Activated CD8-positive, alpha-beta memory T cell treated with anti-CD3 and anti-CD28 coated beads, Interleukin-2, amount 50 U/mL, for 1 hour (primary cell): Measurements from ENCODE around the gene FAM78A.

ENCODE experiments used
- DNase-seq: peaks from one replicate; pipeline ENCODE4 v3.0.0-alpha.2; 2020; ENCODE audit errors: extremely low read depth

Gene FAM78A, protein sequence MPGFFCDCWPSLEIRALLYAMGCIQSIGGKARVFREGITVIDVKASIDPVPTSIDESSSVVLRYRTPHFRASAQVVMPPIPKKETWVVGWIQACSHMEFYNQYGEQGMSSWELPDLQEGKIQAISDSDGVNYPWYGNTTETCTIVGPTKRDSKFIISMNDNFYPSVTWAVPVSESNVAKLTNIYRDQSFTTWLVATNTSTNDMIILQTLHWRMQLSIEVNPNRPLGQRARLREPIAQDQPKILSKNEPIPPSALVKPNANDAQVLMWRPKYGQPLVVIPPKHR

GRCh38 chr9:131276094-131276888, at the start of gene FAM78A:
Gene FAM78A, minus strand, starts transcription at chr9:131276510. Its CDS starts 331 bp downstream, at chr9:131276179.
- DNase-seq: no peak

- no peak for DNase-seq
Observed at GRCh38 chr9:131324736-131325679, 48.7 kb upstream of the FAM78A start.

DNA sequence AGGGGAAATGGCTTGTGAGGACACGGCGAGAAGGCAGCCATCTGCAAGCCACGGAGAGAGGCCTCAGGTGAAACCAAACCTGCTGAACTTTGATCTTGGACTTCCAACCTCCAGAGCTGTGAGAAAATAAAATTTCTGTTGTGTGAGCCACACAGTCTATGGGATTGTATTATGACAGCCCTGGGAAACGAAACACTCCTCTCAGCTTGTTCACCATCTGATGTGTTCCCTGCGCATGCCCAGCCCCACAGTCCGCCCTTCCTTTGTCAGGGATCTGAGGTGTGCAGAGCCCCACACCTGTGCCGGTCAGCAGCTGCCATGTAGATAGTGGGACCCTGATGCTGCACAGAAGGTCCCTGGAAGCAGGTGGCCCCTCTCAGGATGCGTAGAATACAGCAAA, 47.3 kb upstream of the FAM78A start:
- DNase-seq: no peak

- DNase-seq: no peak
Observed at GRCh38 chr9:131320031-131320685, 43.8 kb upstream of the FAM78A start.

DNA sequence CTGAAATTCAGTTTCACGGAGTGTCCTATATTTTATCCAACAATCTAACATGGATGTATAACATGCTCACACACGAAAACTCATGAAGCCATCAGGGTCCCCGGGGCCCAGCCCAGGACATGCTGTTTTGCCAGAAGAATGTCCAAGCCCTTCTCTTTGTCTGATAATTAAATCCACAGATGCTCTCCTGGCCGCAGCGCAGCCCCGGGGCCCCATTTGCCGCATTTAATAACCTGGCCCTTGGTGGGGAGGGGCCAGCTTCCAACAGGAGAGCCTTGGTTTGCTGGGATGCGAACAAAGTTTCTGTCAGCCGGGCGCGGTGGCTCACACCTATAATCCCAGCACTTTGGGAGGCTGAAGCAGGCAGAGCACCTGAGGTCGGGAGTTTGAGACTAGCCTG, 43.2 kb upstream of the FAM78A start:
- DNase-seq: no peak

DNA sequence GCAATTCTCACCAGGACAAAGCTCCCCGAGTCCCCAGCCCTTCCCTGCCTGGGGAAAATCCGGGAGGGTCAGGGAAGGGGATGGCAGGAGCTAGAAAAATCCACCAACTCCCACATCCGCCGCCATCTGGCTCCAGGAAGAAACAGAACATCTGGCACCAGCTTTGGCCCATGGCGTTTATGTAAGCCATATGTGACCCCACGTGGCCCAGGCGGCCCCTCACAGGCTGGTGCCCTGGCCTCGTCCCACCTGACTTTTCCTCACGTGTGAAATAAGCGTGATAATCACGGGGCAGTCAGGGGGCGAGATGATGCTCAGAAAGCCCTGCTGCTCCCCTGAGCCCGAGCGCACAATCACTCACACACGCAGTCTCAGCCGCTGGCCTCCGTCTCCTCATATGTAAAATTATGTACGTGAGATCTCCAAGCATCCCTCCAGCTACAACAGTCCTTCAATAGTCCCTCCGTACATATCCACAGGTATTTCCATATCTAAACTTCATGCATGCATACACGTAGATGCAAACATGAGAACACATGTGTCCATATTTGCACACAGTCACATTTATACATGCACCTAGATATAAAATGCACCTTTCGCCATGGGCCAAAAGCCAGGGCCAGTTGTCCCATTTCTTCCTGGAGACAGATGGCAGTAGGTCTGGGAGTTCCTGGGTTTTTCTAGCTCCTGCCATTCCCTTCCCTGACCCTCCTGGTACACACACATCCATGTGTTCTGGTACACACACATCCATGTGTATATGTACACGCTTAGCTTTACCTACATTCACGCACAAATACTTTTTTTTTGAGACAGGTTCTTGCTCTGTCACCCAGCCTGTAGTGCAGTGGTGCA, 42.1 kb upstream of the FAM78A start:
- no peak for DNase-seq

DNA sequence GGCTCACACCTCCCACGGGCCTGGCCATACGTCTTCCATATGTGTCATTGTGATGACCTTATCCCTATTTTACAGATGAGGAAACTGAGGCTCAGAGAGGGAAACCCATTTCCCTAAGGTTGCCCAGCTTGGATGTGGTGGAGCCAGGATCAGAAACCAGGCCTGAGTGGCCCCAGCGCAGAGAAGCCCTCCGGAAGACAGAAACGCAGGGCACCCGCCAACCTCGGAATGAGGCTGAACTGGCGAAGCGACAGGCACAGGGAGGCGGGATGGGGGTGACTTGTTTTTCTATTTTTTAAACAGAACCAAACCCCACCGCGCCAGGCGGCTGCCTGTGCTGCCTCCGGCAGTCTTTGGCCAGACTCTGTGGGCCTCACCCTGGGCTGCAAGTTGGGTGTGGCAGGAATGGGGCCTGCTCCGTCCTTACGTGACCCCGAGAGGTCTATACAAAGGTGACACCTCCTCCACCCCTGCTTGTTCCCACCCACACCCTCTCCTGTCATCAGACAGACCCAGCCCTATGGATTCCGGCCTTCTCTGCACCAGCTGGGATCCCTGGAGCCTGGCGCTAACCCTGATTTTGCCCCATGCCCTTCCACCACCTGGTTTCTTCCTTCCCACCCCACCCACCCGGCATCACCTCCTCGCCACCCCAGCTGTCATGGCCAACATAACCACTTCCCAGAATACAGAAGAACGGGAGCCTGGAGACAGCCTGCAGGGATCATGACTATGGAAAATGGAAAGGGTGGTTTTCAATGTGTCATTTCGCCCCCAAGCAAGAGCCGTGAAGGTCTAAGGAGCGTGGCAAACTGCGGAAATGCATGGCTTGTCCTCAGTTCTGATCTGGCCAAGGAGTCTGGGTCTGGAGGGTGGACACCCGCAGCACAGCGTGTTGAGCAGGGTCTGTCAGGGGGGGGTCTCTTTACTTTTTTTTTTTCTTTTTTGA, 36.8 kb upstream of the FAM78A start:
- DNase-seq: no peak

- no peak for DNase-seq
Observed at GRCh38 chr9:131312246-131312645, 35.9 kb upstream of the FAM78A start.

DNA sequence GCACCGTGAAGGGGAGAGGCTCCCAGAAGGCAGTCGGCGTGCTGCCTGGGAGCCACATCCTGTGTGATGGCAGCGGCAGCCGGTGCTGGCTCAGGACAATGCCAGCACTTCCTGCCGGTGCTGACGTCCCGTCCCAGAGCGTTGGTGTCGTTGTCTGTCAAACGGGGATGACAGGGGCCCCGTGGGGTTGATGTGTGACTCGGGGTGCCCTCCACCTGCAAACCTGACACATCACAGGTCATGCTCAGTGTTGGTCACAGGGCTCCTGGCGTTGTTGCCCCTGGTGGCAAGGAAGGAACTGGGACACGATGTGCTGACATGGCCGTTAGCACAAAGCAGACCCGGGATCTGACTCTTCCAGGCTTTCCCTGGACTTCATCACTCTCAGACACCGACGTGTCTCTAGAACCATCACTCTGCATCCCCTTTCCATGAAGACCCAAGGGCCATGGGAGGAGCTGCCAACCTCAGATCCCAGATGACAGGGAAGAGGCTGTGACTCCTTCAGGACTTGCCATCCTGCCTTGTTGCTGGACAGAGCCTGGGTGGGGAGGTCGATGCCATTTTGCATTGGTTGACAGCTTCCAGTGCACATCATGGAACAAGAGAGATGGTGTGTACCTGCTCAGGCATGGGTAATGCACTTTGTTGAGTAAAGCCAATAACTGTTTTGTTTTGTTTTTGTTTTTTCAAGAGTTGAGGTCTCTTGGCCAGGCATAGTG, 34.7 kb upstream of the FAM78A start:
- DNase-seq: peak; percentile 46

DNA sequence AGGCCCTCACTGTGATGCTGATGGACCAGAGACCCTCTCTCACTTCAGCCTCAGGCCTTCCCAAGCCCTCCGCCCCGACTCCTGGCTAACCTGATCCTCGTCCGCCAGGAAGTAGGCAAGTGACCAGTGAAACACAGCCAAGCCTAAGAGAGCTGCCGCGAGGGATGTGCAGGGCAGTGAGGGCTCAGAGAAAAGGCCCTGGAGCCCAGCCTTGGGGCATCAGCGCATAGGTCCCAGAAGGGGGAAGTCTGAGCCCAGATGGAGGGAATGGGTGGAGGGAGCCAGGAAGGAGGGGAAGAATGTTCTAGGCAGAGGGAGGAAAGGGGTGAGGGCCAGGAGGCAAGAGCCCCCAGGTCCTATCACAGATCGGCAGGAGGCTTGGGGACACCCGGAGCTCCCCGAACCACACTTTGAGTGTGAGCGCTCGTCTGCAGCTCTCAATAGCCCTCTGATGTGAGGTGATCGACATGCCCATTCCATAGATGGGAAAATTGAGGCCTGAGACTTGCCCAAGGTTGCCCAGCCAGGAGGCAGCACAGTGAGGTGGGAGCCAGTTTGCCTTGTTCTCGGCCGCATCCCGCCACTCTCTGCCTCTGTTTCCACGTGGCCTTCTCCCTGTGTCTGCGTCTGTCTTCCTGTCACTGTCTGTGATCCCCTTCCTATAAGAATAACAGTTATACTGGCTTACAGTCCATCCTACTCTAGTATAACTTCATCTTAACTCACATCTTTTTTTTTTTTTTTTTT, 33.4 kb upstream of the FAM78A start:
- no peak for DNase-seq

- DNase-seq: no peak
Observed at GRCh38 chr9:131308906-131309529, 32.7 kb upstream of the FAM78A start.

- DNase-seq: no peak
Observed at GRCh38 chr9:131308452-131308851, 32.1 kb upstream of the FAM78A start.

GRCh38 chr9:131307974-131308373, 31.7 kb upstream of the FAM78A start:
- DNase-seq: no peak

GRCh38 chr9:131306397-131307004, 30.2 kb upstream of the FAM78A start:
- DNase-seq: no peak

DNA sequence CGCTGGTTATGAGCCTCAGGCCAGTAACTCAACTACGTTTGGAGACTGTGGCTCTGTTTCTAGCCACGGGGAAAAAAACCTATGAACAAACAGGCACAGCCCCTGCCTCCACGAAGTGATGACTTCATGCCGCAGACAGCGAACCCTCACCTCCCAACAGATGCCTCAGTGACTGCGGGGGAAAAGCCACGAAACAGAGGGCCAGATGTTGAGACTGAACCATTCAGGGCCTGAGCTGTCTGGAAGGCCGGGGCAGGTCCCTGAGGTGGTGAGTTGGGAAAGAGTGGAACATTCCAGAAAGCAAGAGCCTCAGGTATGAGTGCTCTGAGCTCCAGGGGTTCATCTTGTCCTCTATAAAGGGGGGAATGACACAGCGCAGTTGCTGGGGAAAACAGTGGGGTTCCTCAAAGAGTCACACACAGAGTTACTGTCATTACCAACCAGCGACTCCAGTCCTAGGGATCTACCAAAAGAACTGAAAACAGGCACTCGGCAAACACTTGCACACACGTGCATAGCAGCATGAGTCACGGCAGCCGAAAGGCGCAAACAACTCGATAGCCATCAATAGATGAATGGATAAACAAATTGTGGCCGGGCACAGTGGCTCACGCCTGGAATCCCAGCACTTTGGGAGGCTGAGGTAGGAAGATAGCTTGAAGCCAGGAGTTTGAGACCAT, 28.5 kb upstream of the FAM78A start:
- DNase-seq: no peak
